Amygdala (tissue), 56 donors: ENCODE measurements around the gene ESR1.

Experiments
- DNase-seq, 56 donors: peaks; one replicate each; lab custom pipeline; 2025; lab: John Stamatoyannopoulos, UW

The ESR1 gene

DNA sequence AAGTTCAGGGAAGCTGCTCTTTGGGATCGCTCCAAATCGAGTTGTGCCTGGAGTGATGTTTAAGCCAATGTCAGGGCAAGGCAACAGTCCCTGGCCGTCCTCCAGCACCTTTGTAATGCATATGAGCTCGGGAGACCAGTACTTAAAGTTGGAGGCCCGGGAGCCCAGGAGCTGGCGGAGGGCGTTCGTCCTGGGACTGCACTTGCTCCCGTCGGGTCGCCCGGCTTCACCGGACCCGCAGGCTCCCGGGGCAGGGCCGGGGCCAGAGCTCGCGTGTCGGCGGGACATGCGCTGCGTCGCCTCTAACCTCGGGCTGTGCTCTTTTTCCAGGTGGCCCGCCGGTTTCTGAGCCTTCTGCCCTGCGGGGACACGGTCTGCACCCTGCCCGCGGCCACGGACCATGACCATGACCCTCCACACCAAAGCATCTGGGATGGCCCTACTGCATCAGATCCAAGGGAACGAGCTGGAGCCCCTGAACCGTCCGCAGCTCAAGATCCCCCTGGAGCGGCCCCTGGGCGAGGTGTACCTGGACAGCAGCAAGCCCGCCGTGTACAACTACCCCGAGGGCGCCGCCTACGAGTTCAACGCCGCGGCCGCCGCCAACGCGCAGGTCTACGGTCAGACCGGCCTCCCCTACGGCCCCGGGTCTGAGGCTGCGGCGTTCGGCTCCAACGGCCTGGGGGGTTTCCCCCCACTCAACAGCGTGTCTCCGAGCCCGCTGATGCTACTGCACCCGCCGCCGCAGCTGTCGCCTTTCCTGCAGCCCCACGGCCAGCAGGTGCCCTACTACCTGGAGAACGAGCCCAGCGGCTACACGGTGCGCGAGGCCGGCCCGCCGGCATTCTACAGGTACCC is at the start of gene ESR1:
Gene ESR1, plus strand, starts transcription at position 170 of the 858 bp plus-strand sequence. Its CDS starts 231 bp downstream, at position 401.
- peak in 1 of 56 donors; percentile 1 for DNase-seq

GRCh38 chr6:151760486-151760885 is 47.0 kb upstream of the ESR1 start:
- DNase-seq = no peak

- no peak for DNase-seq
Observed at GRCh38 chr6:151761851-151762250, 45.6 kb upstream of the ESR1 start.

DNA sequence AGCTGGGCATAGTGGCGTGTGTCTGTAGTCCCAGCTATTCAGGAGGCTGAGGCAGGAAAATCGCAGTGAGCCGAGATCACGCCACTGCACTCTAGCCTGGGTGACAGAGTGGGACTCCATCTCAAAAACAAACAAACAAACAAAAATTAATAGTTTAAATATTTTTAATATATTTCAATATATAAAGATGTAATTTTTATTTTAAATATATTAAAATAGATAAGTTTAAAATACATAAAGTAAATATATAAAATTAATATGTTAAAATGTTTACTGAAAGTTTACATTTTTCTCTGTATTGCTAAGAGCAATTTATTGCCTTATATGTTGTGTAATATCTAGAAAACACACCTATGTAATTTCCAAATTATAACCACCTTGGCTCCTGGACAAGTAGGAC is 44.7 kb upstream of the ESR1 start:
- no peak for DNase-seq

GRCh38 chr6:151763303-151763702 is 44.2 kb upstream of the ESR1 start:
- DNase-seq = no peak

GRCh38 chr6:151763938-151764680 is 43.4 kb upstream of the ESR1 start:
- peak in 49 of 56 donors; percentile 1 to 64 (median 23) for DNase-seq

GRCh38 chr6:151765444-151765886 is 42.0 kb upstream of the ESR1 start:
- peak in 21 of 56 donors; percentile 0 to 68 (median 7) for DNase-seq

DNA sequence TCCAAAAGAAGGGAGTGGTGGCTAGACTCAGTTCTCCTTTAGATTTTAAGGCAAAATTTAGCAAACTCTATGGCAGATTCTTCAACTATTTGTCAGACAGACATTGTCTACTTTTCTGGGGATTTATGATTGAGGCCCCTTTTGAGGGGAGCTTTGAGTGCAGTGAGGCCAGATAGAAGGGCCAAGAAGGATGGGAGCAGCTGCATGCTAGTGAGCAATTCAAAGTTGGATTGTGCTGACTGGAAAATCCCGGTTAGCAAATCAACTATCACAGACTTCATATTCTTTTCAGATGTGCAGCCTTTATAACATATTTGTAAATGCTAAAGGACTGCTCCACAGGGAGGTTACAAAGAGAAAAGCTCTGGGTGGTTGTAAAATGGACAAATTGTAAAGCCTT is 35.0 kb upstream of the ESR1 start:
- DNase-seq = no peak

DNA sequence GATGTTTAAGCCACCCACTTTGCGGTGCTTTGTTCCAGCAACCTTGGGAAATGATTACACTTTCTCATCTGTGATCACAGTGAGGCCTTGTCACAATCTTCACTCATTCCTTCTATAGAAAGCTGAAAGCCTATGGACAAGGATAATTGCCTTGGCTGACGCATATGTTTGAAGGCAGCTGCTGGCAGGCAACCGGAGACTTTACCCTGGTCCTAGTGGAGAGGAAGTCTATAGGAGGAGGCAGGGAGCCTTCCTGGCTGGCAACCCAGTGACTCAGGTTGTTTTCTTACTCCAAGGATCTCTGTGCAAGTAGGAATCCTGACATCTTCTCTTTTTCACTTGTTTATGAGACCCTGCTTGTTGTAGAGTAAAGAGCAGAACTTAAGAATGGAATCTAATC is 34.1 kb upstream of the ESR1 start:
- DNase-seq = no peak

DNA sequence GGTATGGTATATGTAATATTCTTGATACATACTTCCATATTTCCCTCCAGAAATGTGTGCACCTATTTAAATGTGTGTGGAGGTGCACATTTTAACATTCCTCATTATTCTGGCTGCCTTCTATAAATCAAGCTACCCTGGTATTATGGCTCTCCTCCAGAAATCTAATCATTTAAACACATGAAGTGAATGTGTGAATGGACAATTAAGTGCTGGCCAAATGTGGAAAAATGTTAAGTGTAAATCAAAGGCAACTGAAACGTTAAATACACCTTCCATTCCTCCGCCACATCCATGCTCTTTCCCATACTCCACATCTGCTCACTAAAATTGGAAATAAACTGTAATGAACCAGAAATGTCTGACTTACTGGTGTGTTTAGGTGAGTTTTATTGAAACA is 24.9 kb upstream of the ESR1 start:
- DNase-seq = no peak

DNA sequence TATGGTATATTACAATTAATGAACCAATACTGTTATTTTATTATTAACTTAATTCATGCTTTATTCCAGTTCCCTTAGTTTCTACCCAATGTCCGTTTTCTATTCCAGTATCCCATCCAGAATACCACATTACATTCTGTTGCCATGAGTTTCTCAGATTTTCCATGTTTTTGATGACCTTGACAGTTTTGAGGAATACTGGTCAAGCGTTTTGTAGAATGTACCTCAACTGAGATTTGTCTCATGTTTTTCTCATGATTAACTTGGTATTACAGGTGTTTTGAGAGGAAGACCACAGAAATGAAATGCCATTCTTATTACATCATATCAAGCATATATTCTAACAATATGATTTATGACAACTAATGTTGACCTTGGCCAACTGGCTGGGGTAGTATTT is 23.8 kb upstream of the ESR1 start:
- no peak for DNase-seq

GRCh38 chr6:151784441-151785214 is 22.9 kb upstream of the ESR1 start:
- DNase-seq = no peak

- no peak for DNase-seq
Observed at GRCh38 chr6:151796842-151797530, 10.5 kb upstream of the ESR1 start.

GRCh38 chr6:151803743-151804142 is 3.7 kb upstream of the ESR1 start:
- DNase-seq = no peak

DNA sequence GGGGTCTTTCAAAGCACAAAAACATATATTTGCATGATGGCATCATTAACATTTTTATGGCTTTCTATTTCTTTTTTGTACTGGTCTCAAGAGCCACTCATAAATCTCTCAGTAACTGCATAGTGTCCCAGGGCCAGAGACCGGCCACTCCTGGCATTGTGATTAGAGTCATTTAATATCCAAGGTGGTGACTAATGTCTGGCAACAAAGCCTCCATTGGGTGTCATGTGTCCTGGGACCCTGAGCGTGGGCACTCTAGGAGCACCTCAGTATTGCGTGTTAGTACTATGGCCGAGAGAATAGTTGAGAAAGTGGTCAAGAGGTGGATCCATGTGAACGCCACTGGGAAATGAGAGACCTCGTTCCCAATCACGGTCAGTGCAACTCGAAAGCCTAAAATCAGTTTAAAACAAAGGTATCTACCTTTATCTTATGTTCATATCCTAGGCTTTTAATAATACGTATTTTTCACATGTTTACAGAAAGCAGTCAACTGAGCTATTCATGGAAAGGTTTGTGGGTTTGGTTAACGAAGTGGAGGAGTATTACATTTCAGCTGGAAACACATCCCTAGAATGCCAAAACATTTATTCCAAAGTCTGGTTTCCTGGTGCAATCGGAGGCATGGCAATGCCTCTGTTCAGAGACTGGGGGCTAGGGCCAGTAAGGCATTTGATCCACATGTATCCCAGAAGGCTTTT is 2.7 kb upstream of the ESR1 start:
- no peak for DNase-seq

DNA sequence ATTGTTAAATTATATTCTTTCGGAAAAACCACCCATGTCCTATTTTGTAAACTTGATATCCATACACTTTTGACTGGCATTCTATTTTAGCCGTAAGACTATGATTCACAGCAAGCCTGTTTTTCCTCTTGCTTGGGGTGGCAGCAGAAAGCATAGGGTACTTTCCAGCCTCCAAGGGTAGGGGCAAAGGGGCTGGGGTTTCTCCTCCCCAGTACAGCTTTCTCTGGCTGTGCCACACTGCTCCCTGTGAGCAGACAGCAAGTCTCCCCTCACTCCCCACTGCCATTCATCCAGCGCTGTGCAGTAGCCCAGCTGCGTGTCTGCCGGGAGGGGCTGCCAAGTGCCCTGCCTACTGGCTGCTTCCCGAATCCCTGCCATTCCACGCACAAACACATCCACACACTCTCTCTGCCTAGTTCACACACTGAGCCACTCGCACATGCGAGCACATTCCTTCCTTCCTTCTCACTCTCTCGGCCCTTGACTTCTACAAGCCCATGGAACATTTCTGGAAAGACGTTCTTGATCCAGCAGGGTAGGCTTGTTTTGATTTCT is 2.1 kb upstream of the ESR1 start:
- DNase-seq = peak in 3 of 56 donors; percentile 1 to 3 (median 2)

GRCh38 chr6:151806757-151807512 is 547 bp upstream of the ESR1 start:
- DNase-seq = no peak
